ENCODE results near the gene STEAP2.
A peak's percentile ranks its signal among the peaks of the same experiment; 100 is the strongest.
"Not testable (repeated sequence)": the region's sequence is repeated elsewhere in the genome, so short reads cannot be mapped to it uniquely, and the experiment has no call there.

The STEAP2 gene

DNA sequence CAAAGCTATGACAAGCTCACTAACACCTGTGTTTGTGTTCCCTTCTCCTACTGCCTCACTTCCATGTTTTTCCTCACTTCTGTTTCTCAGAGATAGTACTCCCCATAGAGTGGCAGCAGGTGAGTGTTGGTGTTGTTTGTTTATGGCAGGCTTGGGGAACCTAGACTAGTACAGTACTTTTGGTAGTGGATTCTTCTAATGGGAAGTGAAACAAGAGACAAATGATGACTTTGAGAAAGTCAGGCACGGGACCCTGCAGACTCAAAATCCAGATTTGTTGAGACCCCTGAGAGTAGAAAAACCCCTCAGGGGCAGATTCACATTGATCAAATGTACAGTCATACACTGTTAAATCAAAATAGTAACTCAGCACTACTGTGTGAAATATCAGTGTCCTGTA is 27.0 kb downstream of the STEAP2 start:
- no peak for DNase-seq

DNA sequence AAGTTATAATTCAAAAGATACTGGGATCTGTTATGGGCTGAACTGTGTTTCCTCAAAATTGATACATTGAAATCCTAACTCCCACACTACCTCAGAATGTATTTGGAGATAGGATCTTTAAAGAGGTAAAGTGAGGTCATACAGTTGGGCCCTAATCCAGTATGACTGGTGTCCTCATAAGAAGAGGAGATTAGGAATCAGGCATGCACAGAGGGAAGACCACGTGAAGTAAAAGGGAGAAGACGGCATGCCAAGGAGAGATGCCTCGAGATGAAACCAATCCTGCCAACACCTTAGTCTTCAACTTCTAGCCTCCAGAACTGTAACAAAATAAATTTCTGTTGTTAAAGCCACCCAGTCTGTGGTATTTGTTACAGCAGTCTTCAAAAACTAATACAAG is 27.5 kb downstream of the STEAP2 start:
- no peak for DNase-seq

DNA sequence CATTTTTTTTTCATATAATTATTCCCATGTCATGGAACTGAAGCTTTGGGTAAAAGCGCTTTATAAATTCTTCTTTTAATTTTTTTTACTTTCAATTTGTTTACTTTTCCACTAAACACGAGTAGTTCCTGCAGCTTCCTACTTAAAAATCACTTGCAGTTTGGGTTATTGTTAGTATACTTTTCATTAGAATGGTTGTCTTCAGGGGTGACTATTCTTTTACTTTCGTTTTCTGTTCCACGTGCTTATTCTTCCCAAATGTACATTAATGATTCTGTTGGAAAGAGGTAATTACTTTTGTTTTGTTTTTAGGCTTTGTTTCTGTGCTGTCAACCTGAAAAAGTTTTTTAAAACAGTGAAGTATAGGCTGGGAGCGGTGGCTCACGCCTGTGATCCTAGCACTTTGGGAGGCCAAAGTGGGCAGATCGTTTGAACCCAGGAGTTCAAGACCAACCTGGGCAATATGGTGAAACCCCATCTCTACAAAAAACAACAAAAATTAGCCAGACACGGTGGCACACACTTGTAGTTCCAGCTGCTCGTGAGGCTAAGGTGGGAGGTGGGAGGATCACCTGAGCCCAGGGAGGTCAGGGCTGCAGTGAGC is 28.2 kb downstream of the STEAP2 start:
- no peak for DNase-seq

DNA sequence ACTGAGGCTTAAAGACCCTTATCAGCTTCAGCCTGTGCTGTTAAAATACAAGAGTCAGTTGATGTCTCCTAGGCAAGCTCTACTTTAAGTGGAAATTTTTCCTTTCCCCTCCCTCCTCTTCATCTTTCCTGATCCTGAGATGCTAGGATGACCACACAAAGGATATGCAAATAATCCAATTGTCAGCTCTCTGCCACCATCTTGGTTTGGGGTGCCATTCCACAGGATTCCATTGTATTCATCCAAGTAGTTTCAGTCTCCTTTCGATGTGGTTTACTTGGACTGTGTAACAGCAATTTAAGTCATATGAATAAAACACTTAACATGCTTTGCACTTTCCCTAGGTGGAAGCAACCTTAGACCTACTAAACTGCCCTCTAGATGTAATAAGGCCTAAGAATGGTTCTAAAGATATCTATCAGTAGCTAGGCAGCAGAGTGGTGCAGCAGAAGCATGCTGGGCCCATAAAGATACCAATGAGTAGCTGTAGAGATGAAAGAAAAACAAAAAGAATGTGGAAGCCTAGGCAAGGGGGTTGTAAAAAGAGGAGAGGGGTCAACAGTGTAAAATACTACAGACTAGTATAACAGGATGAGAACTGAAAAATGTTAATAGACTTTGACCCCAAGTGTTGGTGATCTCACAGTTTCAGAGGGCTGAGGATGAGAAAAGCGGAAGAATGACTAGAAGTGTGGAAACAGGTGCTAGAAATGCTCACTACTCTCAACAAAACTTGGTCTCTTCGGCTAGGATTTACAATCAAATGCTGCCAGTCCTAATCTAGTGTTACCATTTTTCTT is 31.0 kb downstream of the STEAP2 start:
- no peak for DNase-seq

DNA sequence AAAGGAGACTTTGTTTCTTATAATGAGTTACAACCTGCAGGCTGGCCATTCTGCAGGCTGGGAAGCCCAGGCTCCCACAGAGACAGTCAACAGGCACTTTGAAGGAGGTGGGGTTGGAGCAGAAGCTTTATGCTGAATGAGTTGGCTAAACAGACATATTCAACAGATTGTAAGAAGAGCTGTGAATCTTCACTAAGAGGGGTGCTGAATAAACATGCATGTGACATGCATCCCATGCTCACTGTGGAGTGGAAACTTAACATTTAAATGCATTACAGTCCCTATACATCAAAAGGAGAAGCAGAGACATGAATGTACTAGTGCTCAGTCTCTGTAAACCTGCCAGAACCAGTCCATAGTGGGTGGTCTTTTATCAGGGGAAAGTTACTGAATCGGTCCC is 32.0 kb downstream of the STEAP2 start:
- DNase-seq = no peak

GRCh38 chr7:90244565-90244908 is 33.0 kb downstream of the STEAP2 start:
- DNase-seq = no peak

DNA sequence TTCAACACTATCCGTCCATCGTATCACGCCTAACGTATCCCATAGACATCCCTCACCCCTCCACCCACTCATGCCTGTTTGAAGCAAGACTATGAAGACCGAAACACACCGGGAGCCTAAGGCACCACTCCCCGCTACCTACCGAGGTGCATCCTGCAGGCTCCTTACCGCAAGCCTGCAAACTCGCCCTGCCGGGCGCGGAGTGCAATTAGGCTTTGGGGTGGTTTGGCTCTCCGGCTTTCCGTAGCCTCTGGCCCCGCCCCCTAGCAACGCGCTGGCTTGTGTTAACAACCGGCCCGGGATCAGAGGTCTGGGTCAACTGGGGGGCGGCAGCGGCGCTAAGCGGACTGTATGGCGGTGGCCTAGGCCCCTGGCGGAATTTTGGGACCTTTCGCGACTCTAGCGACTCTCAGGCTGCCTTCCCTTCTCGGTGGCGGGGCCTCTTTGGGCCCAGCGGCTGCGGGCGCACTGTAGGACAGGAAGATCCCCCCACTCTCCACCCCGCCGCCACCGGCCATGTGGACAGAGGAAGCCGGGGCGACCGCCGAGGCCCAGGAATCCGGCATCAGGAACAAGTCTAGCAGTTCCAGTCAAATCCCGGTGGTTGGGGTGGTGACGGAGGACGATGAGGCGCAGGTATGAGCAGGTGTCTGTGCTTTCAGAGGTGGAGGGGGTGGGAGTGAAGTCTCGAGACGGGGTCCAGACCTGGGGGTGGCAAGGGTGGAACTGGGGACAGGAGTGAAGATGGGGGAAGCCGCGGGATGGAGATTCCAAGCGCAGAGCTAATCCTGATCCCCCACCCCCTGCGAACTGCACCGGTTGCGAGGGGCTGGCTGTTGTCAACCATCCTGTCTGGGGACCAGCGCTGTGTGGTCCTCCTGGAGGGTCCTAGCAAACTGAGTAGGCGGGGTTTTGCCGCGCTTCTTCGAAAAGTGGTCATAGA is 33.6 kb downstream of the STEAP2 start, which contains the start of gene CFAP69:
Gene CFAP69 (plus strand): TSS at position 266 of the 943 bp plus-strand sequence. CDS start 251 bp downstream, at position 517.
- DNase-seq = peak; percentile 84 to 85

GRCh38 chr7:90246171-90246570 is 34.6 kb downstream of the STEAP2 start:
- DNase-seq = no peak

DNA sequence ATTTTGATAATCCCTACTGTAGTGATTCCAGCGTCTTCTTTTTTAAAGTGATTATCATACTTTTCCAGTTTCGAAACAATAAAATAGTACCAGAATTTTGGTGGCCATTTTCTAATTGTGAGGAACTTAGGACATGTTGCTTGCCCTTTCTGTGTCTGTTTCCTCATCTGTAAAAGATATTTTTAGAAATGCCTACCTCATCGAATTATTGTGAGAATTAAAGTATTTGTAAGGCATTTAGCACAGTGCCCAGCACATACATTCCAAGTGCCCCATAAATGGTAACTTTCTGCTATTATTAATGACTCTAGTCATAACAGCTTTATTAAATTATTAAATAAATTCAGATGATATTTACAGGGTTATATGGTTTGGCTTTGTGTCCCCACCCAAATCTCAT is 37.2 kb downstream of the STEAP2 start:
- no peak for DNase-seq

- no peak for DNase-seq
These were observed 39.2 kb downstream of the STEAP2 start for GRCh38 chr7:90250601-90251303.

GRCh38 chr7:90251304-90251635 is 39.7 kb downstream of the STEAP2 start:
- DNase-seq = no peak

DNA sequence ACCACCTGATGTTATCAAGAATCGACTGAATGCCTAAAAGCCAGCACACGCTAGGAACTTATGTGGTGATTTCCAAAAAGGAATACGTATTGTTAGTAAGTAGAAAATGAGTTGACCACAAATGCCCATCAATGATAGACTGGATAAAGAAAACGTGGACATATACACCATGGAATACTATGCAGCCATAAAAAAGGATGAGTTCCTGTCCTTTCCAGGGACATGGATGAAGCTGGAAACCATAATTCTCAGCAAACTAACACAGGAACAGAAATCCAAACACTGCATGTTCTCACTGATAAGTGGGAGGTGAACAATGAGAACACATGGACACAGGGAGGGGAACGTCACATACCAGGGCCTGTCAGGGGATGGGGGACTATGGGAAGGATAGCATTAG is 44.5 kb downstream of the STEAP2 start:
- DNase-seq = not testable (repeated sequence)

DNA sequence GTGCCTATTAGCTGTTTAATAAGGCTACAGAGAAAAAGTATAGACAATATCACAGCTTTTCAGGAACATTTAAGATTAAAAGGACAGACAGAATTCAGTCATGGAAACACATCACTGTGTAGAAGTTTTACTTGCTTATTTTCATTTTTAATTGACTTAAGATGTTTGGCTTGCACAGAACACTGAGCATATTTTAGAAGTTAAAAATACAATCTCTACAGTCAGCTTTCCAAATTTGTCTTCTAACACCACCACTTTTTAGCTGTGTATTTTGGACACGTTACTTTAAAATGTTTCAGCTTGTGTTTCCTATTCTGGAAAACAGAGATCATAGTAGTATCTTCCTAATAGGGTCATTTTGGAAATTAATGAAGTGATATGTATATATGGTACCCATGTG is 45.2 kb downstream of the STEAP2 start:
- DNase-seq = no peak

- DNase-seq = no peak
These were observed 49.9 kb downstream of the STEAP2 start for GRCh38 chr7:90261441-90261840.

GRCh38 chr7:90262438-90262837 is 50.9 kb downstream of the STEAP2 start:
- DNase-seq = no peak

DNA sequence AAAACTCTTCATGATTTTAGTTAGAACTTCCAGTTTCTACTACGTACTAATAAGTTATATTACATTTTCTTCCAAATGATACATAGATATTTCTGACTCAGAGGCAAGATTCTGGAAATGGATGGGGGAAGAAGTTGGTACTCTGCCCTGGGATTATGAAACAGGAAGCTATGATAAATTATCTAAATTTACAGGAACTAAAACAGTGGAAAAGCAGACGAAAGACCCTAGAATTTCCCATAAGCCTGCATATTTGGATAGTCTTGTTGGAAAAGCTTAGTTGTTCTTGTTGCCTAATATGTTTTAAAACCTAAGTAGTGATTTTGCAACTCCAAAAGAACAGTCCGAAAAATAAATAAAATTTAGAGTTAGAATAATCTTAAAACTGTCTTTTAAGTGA is 55.3 kb downstream of the STEAP2 start:
- no peak for DNase-seq

DNA sequence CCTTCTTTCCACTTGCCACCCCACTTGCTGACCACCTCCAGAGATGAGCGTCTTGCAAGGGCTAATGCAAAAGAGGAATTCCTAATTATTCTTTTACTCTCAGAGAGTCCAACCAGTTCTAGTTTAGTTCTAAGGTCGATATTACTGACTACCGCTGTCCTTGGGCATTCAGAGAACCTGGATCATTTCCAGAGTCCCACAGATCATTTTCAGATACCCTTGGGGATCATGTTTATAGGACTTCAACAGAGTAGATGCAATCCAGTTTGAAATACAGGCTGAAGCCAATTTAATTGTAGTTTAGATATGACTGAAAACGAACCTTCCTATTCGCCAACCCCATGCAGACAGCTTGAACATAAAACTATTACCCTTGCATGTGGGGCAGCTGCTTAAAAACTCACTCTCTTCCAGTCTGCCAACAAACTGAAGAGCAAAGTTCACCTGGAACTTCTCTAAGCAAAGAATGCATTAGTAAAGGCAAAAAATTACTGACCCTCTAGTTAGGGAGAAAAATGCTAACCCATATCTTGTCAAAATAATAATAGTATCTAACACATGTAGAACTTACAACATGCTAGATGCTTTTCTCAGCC is 55.8 kb downstream of the STEAP2 start:
- DNase-seq = no peak

DNA sequence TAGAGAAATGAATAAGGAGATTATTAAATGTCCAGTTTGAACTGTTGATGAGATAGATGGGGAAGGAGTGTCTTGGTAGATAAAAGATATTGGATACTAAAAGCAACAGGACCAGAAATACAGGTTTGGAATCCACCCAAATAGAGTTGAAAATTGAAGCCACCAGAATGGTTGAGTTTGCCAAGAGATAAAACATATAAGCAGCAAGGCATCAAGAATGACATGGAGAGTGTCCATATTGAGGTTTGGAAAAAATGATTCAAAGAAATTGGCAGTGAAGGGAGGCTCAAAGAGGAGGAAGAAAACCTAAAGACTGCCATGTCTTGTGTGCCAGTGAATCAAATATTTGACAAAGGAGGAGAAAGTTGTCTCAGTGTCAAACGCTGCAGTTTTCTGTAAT is 57.6 kb downstream of the STEAP2 start:
- DNase-seq = no peak

- no peak for DNase-seq
These were observed 59.1 kb downstream of the STEAP2 start for GRCh38 chr7:90270431-90271178.

DNA sequence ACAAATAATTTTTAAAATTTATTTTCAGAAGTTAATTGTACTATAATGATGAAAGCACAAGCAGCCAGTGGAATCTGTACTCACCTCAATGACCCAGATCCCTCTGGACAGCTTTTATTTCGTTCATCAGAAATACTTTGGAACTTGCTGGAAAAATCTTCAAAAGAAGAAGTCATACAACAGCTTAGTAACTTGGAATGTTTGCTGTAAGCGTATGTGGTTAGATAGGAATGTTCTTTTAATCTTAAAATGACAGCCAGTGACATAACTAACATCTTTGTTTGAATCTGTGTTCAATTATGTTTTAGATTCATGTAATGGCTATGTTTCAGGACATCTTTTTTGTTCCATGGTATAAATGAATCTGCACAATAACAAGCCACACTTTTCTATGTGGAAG is 60.2 kb downstream of the STEAP2 start:
- no peak for DNase-seq

DNA sequence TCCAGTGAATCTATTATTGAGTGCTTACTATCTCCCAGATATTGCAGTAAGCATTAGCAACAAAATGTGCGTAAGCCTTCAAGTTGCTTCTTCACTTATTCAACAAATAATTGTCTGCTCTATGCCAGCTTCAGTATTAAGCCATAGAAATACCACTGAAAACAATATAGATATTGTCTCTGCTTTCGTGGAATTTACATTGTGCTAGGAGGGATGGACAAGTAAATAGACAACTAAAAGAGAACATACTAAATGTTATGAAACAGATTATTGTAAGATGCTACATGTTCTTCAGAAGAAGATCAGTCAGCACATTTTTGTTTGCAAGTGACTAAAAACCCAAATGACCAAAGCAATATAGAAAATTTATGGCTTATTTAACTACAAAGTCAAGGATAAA is 60.7 kb downstream of the STEAP2 start:
- no peak for DNase-seq

DNA sequence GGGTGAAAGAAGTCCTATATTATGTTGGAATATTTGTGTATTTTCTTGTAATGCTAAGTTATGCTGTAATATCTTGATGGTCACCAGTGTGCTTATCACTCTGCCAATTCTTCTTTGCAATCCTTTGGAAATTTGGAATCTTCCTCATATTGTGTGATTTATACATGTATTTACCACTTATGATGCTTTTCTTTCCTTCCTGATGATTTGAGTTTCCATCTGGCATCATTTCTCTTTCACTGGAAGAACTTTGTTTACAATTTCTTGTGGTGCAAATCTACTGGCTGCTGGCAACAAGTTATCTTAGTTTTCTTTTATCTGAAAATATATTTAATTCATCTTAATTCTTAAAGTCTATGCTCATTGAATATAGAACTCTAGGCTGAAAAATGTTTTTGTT is 62.6 kb downstream of the STEAP2 start:
- no peak for DNase-seq

All from NCI-H187 (cell line).